ENCODE data around the gene RBPJ. TPM values are rescaled to one million over a fixed set of nuclear protein-coding genes. Genes with fewer than 3 reads are reported as not detected.

RBPJ gene
- total and polyA plus RNA-seq, 5 donors from 2014 or later, result 68.5 to 120 (median 88.4) TPM

- no peaks in the 10 kb centered on the region for H3K27me3 ChIP-seq (ENCODE audit: control insufficient read depth, insufficient read depth, low read length)
- H3K9me3 ChIP-seq (ENCODE audit: control insufficient read depth in 2 of 2, low read length in 2 of 2), result no peaks in the 10 kb centered on the region
- Mint-ChIP-seq H3K4me1 (peaks cover 7 to 14% (median 11%) of the 10 kb centered on the region in 4 donors), H3K4me3 (no peak overlapping the region), H3K9me3 (peaks cover 0 to 1% (median 0%) of the 10 kb centered on the region in 7 donors), H3K36me3 (no peaks in the 10 kb centered on the region), H3K27me3 (peaks cover 4% of the 10 kb centered on the region), H3K27ac (no peak overlapping the region)
- H3K4me1 ChIP-seq (ENCODE audit: control insufficient read depth, insufficient read depth, low read length, poor library complexity, severe bottlenecking), result peaks cover 7% of the 10 kb centered on the region
- H3K4me3 ChIP-seq (ENCODE audit: low read depth, low read length), result no peak overlapping the region
- H3K27ac ChIP-seq (ENCODE audit: insufficient read depth, low read length, poor library complexity, severe bottlenecking), result no peak overlapping the region
- DNase-seq (no peak), ATAC-seq (ENCODE audit: low read depth in 2 of 2) (no peak)
- H3K36me3 ChIP-seq (ENCODE audit: control insufficient read depth, insufficient read depth, low read length), result no peaks in the 10 kb centered on the region
Measured at GRCh38 chr4:26284536-26284935, 36.3 kb upstream of the RBPJ start.

- H3K27ac ChIP-seq (ENCODE audit: insufficient read depth, low read length, poor library complexity, severe bottlenecking), result no peak overlapping the region
- Mint-ChIP-seq H3K9me3 (peaks cover 0 to 1% (median 0%) of the 10 kb centered on the region in 7 donors), H3K27ac (peak overlapping the region in 1 of 3 donors; percentile 42), H3K36me3 (no peaks in the 10 kb centered on the region), H3K4me1 (peaks cover 7 to 14% (median 11%) of the 10 kb centered on the region in 4 donors), H3K4me3 (no peak overlapping the region), H3K27me3 (peaks cover 4% of the 10 kb centered on the region)
- no peaks in the 10 kb centered on the region for H3K36me3 ChIP-seq (ENCODE audit: control insufficient read depth, insufficient read depth, low read length)
- H3K27me3 ChIP-seq (ENCODE audit: control insufficient read depth, insufficient read depth, low read length), result no peaks in the 10 kb centered on the region
- no peak for DNase-seq
- H3K4me1 ChIP-seq (ENCODE audit: control insufficient read depth, insufficient read depth, low read length, poor library complexity, severe bottlenecking), result peaks cover 7% of the 10 kb centered on the region
- peak overlapping the region; percentile 2 for H3K4me3 ChIP-seq (ENCODE audit: low read depth, low read length)
- no peaks in the 10 kb centered on the region for H3K9me3 ChIP-seq (ENCODE audit: control insufficient read depth in 2 of 2, low read length in 2 of 2)
- ATAC-seq (ENCODE audit: low read depth in 2 of 2), result peak in 1 of 2 donors; percentile 28
Measured at GRCh38 chr4:26285272-26285671, 35.5 kb upstream of the RBPJ start.

GRCh38 chr4:26287756-26288155 is 33.1 kb upstream of the RBPJ start:
- peak overlapping the region in 1 of 3 donors; percentile 40 for H3K27ac Mint-ChIP-seq
- H3K27ac ChIP-seq (ENCODE audit: insufficient read depth, low read length, poor library complexity, severe bottlenecking), result no peak overlapping the region
- H3K27me3 Mint-ChIP-seq, result no peaks in the 10 kb centered on the region
- DNase-seq (no peak), ATAC-seq (ENCODE audit: low read depth in 2 of 2) (no peak)
- H3K36me3 ChIP-seq (ENCODE audit: control insufficient read depth, insufficient read depth, low read length), result no peaks in the 10 kb centered on the region
- peak overlapping the region; percentile 13 for H3K4me3 ChIP-seq (ENCODE audit: low read depth, low read length)
- H3K4me3 Mint-ChIP-seq, result no peak overlapping the region
- peaks cover 8 to 14% (median 11%) of the 10 kb centered on the region in 4 donors for H3K4me1 Mint-ChIP-seq
- H3K9me3 ChIP-seq (ENCODE audit: control insufficient read depth in 2 of 2, low read length in 2 of 2), result no peaks in the 10 kb centered on the region
- peaks cover 0 to 1% (median 0%) of the 10 kb centered on the region in 7 donors for H3K9me3 Mint-ChIP-seq
- H3K27me3 ChIP-seq (ENCODE audit: control insufficient read depth, insufficient read depth, low read length), result no peaks in the 10 kb centered on the region
- H3K36me3 Mint-ChIP-seq, result no peaks in the 10 kb centered on the region
- peaks cover 7% of the 10 kb centered on the region for H3K4me1 ChIP-seq (ENCODE audit: control insufficient read depth, insufficient read depth, low read length, poor library complexity, severe bottlenecking)

GRCh38 chr4:26288355-26288909 is 32.4 kb upstream of the RBPJ start:
- Mint-ChIP-seq H3K27ac (peak overlapping the region in 2 of 3 donors; percentile 23 to 77), H3K9me3 (peaks cover 0 to 1% (median 0%) of the 10 kb centered on the region in 7 donors), H3K36me3 (no peaks in the 10 kb centered on the region), H3K4me1 (peaks cover 8 to 14% (median 12%) of the 10 kb centered on the region in 4 donors), H3K27me3 (no peaks in the 10 kb centered on the region), H3K4me3 (no peak overlapping the region)
- peak overlapping the region; percentile 13 for H3K4me3 ChIP-seq (ENCODE audit: low read depth, low read length)
- no peaks in the 10 kb centered on the region for H3K9me3 ChIP-seq (ENCODE audit: control insufficient read depth in 2 of 2, low read length in 2 of 2)
- DNase-seq (peak in 1 of 3 donors; percentile 47), ATAC-seq (ENCODE audit: low read depth in 2 of 2) (peak; percentile 55 to 58)
- no peaks in the 10 kb centered on the region for H3K27me3 ChIP-seq (ENCODE audit: control insufficient read depth, insufficient read depth, low read length)
- H3K27ac ChIP-seq (ENCODE audit: insufficient read depth, low read length, poor library complexity, severe bottlenecking), result no peak overlapping the region
- peaks cover 7% of the 10 kb centered on the region for H3K4me1 ChIP-seq (ENCODE audit: control insufficient read depth, insufficient read depth, low read length, poor library complexity, severe bottlenecking)
- H3K36me3 ChIP-seq (ENCODE audit: control insufficient read depth, insufficient read depth, low read length), result no peaks in the 10 kb centered on the region

- H3K36me3 ChIP-seq (ENCODE audit: control insufficient read depth, insufficient read depth, low read length), result no peaks in the 10 kb centered on the region
- DNase-seq (no peak), ATAC-seq (ENCODE audit: low read depth in 2 of 2) (no peak)
- peaks cover 7% of the 10 kb centered on the region for H3K4me1 ChIP-seq (ENCODE audit: control insufficient read depth, insufficient read depth, low read length, poor library complexity, severe bottlenecking)
- Mint-ChIP-seq H3K9me3 (peaks cover 0 to 1% (median 0%) of the 10 kb centered on the region in 7 donors), H3K27ac (no peak overlapping the region), H3K4me1 (peaks cover 8 to 14% (median 12%) of the 10 kb centered on the region in 4 donors), H3K27me3 (no peaks in the 10 kb centered on the region), H3K4me3 (no peak overlapping the region), H3K36me3 (no peaks in the 10 kb centered on the region)
- H3K4me3 ChIP-seq (ENCODE audit: low read depth, low read length), result no peak overlapping the region
- no peak overlapping the region for H3K27ac ChIP-seq (ENCODE audit: insufficient read depth, low read length, poor library complexity, severe bottlenecking)
- H3K27me3 ChIP-seq (ENCODE audit: control insufficient read depth, insufficient read depth, low read length), result no peaks in the 10 kb centered on the region
- H3K9me3 ChIP-seq (ENCODE audit: control insufficient read depth in 2 of 2, low read length in 2 of 2), result no peaks in the 10 kb centered on the region
Measured at GRCh38 chr4:26289401-26289800, 31.4 kb upstream of the RBPJ start.

GRCh38 chr4:26290321-26290720 is 30.5 kb upstream of the RBPJ start:
- DNase-seq, result no peak
- no peak overlapping the region for H3K27ac Mint-ChIP-seq
- H3K9me3 Mint-ChIP-seq, result peaks cover 0 to 1% (median 0%) of the 10 kb centered on the region in 7 donors
- H3K27me3 Mint-ChIP-seq, result no peaks in the 10 kb centered on the region
- Histone ChIP-seq H3K9me3 (ENCODE audit: control insufficient read depth in 2 of 2, low read length in 2 of 2) (no peaks in the 10 kb centered on the region), H3K36me3 (ENCODE audit: control insufficient read depth, insufficient read depth, low read length) (no peaks in the 10 kb centered on the region), H3K27me3 (ENCODE audit: control insufficient read depth, insufficient read depth, low read length) (no peaks in the 10 kb centered on the region), H3K4me3 (ENCODE audit: low read depth, low read length) (no peak overlapping the region), H3K27ac (ENCODE audit: insufficient read depth, low read length, poor library complexity, severe bottlenecking) (no peak overlapping the region), H3K4me1 (ENCODE audit: control insufficient read depth, insufficient read depth, low read length, poor library complexity, severe bottlenecking) (peaks cover 7% of the 10 kb centered on the region)
- ATAC-seq (ENCODE audit: low read depth in 2 of 2), result no peak
- H3K36me3 Mint-ChIP-seq, result no peaks in the 10 kb centered on the region
- peaks cover 6 to 11% (median 10%) of the 10 kb centered on the region in 4 donors for H3K4me1 Mint-ChIP-seq
- H3K4me3 Mint-ChIP-seq, result no peak overlapping the region

GRCh38 chr4:26294904-26295303 is 25.9 kb upstream of the RBPJ start:
- H3K27ac Mint-ChIP-seq, result no peak overlapping the region
- no peak overlapping the region for H3K27ac ChIP-seq (ENCODE audit: insufficient read depth, low read length, poor library complexity, severe bottlenecking)
- no peaks in the 10 kb centered on the region for H3K9me3 ChIP-seq (ENCODE audit: control insufficient read depth in 2 of 2, low read length in 2 of 2)
- H3K4me1 ChIP-seq (ENCODE audit: control insufficient read depth, insufficient read depth, low read length, poor library complexity, severe bottlenecking), result peaks cover 6% of the 10 kb centered on the region
- peaks cover 3 to 19% (median 12%) of the 10 kb centered on the region in 4 donors for H3K4me1 Mint-ChIP-seq
- no peak overlapping the region for H3K4me3 Mint-ChIP-seq
- no peaks in the 10 kb centered on the region for H3K27me3 Mint-ChIP-seq
- H3K36me3 ChIP-seq (ENCODE audit: control insufficient read depth, insufficient read depth, low read length), result no peaks in the 10 kb centered on the region
- H3K27me3 ChIP-seq (ENCODE audit: control insufficient read depth, insufficient read depth, low read length), result no peaks in the 10 kb centered on the region
- DNase-seq (no peak), ATAC-seq (ENCODE audit: low read depth in 2 of 2) (no peak)
- no peak overlapping the region for H3K4me3 ChIP-seq (ENCODE audit: low read depth, low read length)
- no peaks in the 10 kb centered on the region for H3K36me3 Mint-ChIP-seq
- H3K9me3 Mint-ChIP-seq, result no peaks in the 10 kb centered on the region

GRCh38 chr4:26296021-26296420 is 24.8 kb upstream of the RBPJ start:
- Mint-ChIP-seq H3K4me1 (peaks cover 3 to 29% (median 15%) of the 10 kb centered on the region in 4 donors), H3K27ac (no peak overlapping the region), H3K36me3 (no peaks in the 10 kb centered on the region), H3K4me3 (no peak overlapping the region), H3K27me3 (no peaks in the 10 kb centered on the region), H3K9me3 (no peaks in the 10 kb centered on the region)
- Histone ChIP-seq H3K4me1 (ENCODE audit: control insufficient read depth, insufficient read depth, low read length, poor library complexity, severe bottlenecking) (peaks cover 8% of the 10 kb centered on the region), H3K27me3 (ENCODE audit: control insufficient read depth, insufficient read depth, low read length) (no peaks in the 10 kb centered on the region), H3K9me3 (ENCODE audit: control insufficient read depth in 2 of 2, low read length in 2 of 2) (no peaks in the 10 kb centered on the region), H3K4me3 (ENCODE audit: low read depth, low read length) (no peak overlapping the region), H3K27ac (ENCODE audit: insufficient read depth, low read length, poor library complexity, severe bottlenecking) (no peak overlapping the region), H3K36me3 (ENCODE audit: control insufficient read depth, insufficient read depth, low read length) (no peaks in the 10 kb centered on the region)
- ATAC-seq (ENCODE audit: low read depth in 2 of 2), result no peak
- no peak for DNase-seq
